Small intestine (tissue), 7 donors: Measurements from ENCODE around the gene SERPINA4. TPM values are rescaled to one million over a fixed set of nuclear protein-coding genes. Genes with fewer than 3 reads are reported as not detected.

Source experiments
- DNase-seq, 2 donors: peaks; one replicate each; pipeline versions ENCODE4 v3.0.0 to v3.0.0-alpha.2; 2013
- FAIRE-seq: peaks from 2 replicates; lab custom pipeline; 2012; peaks lifted over from hg19 to GRCh38; lab: Jason Lieb, UNC
- H3K27ac ChIP-seq, 3 donors: one replicate each; pipeline ENCODE4 v1.5.1; 2013; ENCODE audit warnings: low read length in 2 of 3, mild to moderate bottlenecking in 2 of 3, control low read depth in 1 of 3, inconsistent platforms in 1 of 3, low read depth in 1 of 3, moderate library complexity in 1 of 3
- H3K27me3 ChIP-seq, 3 donors: one replicate each; pipeline ENCODE4 v1.6.1; 2013; ENCODE audit warnings: low read length in 3 of 3, inconsistent platforms in 1 of 3; ENCODE audit not compliant: control insufficient read depth in 3 of 3, insufficient read depth in 3 of 3
- H3K36me3 ChIP-seq, 3 donors: one replicate each; pipeline ENCODE4 v1.6.1; 2013; ENCODE audit warnings: low read length in 3 of 3, inconsistent platforms in 1 of 3, low read depth in 1 of 3, mild to moderate bottlenecking in 1 of 3, moderate library complexity in 1 of 3; ENCODE audit not compliant: control insufficient read depth in 3 of 3, insufficient read depth in 2 of 3
- H3K4me1 ChIP-seq, 3 donors: one replicate each; pipeline ENCODE4 v1.6.1; 2013; ENCODE audit warnings: low read length in 2 of 3, inconsistent platforms in 1 of 3, low read depth in 1 of 3, mild to moderate bottlenecking in 1 of 3, moderate library complexity in 1 of 3; ENCODE audit not compliant: control insufficient read depth in 3 of 3, insufficient read depth in 2 of 3
- H3K4me3 ChIP-seq, 3 donors: one replicate each; pipeline ENCODE4 v1.5.1; 2013; ENCODE audit warnings: low read length in 3 of 3, control low read depth in 1 of 3, inconsistent platforms in 1 of 3, low read depth in 1 of 3, mild to moderate bottlenecking in 1 of 3, moderate library complexity in 1 of 3
- H3K9me3 ChIP-seq, 2 donors: one replicate each; pipeline ENCODE4 v1.6.1; 2013; ENCODE audit warnings: low read depth in 1 of 2, low read length in 1 of 2; ENCODE audit not compliant: control insufficient read depth in 2 of 2, insufficient read depth in 1 of 2
- WGBS, 3 donors: extraction: QIAGEN DNeasy Blood & Tissue Kit; methylation state at CpG; one replicate each; pipeline ENCODE4 v1.1.7; 2013; 5-methylcytosine and 5-hydroxymethylcytosine counted together
- polyA plus RNA-seq, 4 donors: library from polyadenylated mRNA; stranded (reverse) in 3 of 4; unstranded in 1 of 4; fragments of 200-250 nt in 3 of 4; fragments of 120-200 nt in 1 of 4; gene quantifications; one replicate each; pipeline versions ENCODE4 v1.2.1 to v1.2.3, GENCODE V29; 2013
- donor health status: healthy with polysubstance abuse.
- donor health status: control.
- donor health status: control.
- donor health status: Bipolar disorder and iron deficiency.
- donor health status: healthy.

The SERPINA4 gene
- polyA plus RNA-seq, 4 donors = 1.2 to 98.2 TPM; not detected in 2

DNA sequence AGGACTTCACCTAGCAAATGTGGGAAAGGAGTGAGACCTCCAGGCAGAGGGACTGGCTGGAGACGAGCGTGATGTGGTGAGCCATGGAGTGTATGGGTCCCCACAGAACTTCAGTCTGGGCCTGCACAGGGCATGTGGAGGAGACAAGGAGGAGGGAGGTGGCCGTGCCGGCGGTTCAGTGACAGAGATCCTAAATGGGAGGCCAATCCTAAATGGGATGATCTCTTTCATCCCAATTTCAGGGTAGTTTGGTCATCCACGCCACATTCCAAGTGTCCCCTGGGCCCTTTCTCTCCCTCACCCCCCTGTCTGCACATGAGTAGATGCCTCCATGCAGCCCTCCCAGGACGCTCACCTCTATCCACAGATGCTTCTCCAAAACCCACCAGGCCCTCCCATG is 33.2 kb downstream of the SERPINA4 start:
- peak overlapping the region in 1 of 3 donors; percentile 24 for H3K27ac ChIP-seq
- no peak overlapping the region for H3K4me3 ChIP-seq
- H3K27me3 ChIP-seq = no peaks in the 10 kb centered on the region
- DNase-seq (no peak), FAIRE-seq (no peak)
- peaks cover 1 to 43% (median 4%) of the 10 kb centered on the region in 3 donors for H3K4me1 ChIP-seq
- WGBS, 3 donors = 86 to 90% (median 89%) methylated on average over 6 to 7 of the region's 7 CpGs
- no peaks in the 10 kb centered on the region for H3K9me3 ChIP-seq
- no peaks in the 10 kb centered on the region for H3K36me3 ChIP-seq

DNA sequence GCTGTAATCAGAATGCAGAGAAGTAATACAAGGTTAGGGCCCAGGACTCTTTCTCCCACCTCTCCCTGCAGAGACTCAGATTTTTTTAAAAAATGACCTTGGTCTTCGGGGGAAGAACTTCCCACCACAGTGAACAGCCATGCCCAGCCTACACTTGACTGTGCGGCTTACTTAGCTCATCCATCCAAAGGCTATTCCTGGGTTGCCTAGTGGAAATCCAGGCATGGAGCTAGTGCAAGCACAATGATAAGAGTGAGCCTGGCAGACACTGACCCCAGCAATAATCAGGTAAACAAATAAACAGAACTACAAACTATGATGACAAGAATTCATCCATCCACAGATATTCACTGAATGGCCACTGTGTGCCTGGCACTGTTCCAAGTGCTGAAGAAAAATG is 34.7 kb downstream of the SERPINA4 start:
- Histone ChIP-seq H3K36me3 (no peaks in the 10 kb centered on the region), H3K27ac (no peak overlapping the region), H3K9me3 (no peaks in the 10 kb centered on the region), H3K4me1 (peaks cover 4 to 58% (median 8%) of the 10 kb centered on the region in 3 donors), H3K4me3 (no peak overlapping the region), H3K27me3 (no peaks in the 10 kb centered on the region)
- DNase-seq = no peak
- FAIRE-seq = no peak
- whole genome bisulfite sequencing, 3 donors = 64 to 92% (median 80%) methylated on average over 2 of the region's 2 CpGs

GRCh38 chr14:94596361-94596760 is 35.1 kb downstream of the SERPINA4 start:
- Histone ChIP-seq H3K4me1 (peaks cover 4 to 61% (median 8%) of the 10 kb centered on the region in 3 donors), H3K36me3 (no peaks in the 10 kb centered on the region), H3K27me3 (no peaks in the 10 kb centered on the region), H3K4me3 (no peak overlapping the region), H3K27ac (no peak overlapping the region), H3K9me3 (peaks cover 0 to 3% of the 10 kb centered on the region in 2 donors)
- no peak for DNase-seq
- WGBS, 3 donors = 86 to 91% (median 86%) methylated on average over 9 of the region's 9 CpGs
- no peak for FAIRE-seq

DNA sequence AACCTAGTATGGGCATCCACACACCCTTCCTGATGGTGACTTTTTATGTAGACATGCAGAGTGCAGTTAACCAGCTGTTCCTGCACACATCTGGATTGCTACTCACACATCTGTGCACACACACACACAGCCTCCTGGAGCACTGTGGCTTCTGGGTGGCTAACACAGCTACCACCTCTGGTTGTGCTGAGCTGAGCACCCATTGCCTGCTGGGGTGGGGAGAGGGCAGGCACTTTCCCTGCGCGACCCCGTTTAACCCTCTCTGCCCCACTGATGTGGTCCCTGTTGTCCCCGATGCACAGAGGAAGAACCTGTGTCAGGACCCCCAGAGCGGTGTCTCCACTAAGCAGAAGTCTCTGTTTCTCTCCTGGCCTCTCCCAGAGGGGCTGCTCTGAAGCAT is 36.5 kb downstream of the SERPINA4 start:
- H3K4me3 ChIP-seq = no peak overlapping the region
- no peak for FAIRE-seq

DNA sequence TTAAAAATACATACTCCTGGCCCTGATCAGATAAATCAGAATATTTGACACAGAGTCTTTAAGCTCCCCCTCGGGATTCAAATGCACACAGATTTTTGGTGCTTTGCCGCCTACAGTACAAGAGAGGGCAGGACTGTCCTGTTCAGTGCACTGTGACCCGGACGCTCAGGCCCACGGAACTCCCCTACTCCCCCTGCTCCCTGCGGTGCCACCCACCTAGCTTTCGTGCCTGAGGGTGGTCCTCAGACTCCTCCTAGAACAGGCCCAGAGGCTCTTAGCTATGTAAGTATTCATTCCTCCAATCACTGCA is 37.2 kb downstream of the SERPINA4 start:
- Histone ChIP-seq H3K36me3 (no peaks in the 10 kb centered on the region), H3K4me1 (peaks cover 4 to 60% (median 8%) of the 10 kb centered on the region in 3 donors), H3K4me3 (no peak overlapping the region), H3K27me3 (no peaks in the 10 kb centered on the region), H3K27ac (peak overlapping the region; percentile 21 to 95 (median 95)), H3K9me3 (peaks cover 0 to 5% of the 10 kb centered on the region in 2 donors)
- WGBS, 3 donors = 26 to 59% (median 39%) methylated on average over 7 of the region's 7 CpGs
- no peak for DNase-seq
- FAIRE-seq = no peak

More for the DNA sequence above, 36.5 kb downstream of the SERPINA4 start:
- DNase-seq = no peak
- no peaks in the 10 kb centered on the region for H3K27me3 ChIP-seq
- H3K4me1 ChIP-seq = peaks cover 4 to 66% (median 8%) of the 10 kb centered on the region in 3 donors
- peak overlapping the region in 2 of 3 donors; percentile 95 for H3K27ac ChIP-seq
- peaks cover 0 to 5% of the 10 kb centered on the region in 2 donors for H3K9me3 ChIP-seq
- H3K36me3 ChIP-seq = no peaks in the 10 kb centered on the region
- 67 to 82% (median 79%) methylated on average over 5 of the region's 5 CpGs for WGBS, 3 donors

DNA sequence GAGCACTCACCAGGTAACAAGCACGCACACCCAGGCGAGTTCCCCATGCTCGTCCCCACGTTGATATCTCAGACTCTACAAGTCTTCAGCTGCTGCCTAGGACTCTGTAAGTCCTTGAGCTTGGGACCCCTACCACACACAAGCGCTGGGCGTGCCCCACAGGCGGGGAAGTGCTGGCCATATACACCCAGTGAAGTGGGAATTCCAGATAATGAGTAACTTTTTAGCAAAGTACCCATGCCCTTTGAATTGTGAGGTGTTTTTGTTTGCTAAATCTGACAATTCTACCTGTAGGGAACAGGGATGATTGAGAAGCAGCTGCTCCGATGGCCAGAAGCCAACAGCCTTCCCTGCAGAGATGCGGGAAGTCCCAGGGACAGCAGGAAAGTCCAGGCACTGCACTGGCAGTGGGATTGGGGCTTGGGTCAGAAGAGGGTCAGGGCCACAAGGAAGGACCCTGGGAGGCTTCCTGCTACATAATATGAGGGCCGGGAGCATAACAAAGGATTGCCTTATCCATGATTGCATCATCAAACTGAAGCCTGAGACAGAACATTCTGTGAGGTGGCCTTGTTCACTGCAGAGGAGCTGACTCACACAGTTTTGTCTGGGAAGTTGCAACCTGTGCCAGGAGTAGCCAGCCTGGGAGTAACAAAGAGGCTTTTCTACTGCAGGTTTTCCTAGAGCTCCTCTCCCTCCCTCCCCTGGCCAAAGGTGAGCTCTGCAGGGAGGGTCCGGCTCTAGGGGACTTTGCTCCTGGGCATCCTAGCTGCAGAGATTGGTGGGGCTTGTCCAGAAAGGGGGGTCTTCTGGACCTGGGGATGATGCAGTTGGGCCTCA is 37.8 kb downstream of the SERPINA4 start:
- Histone ChIP-seq H3K27ac (peak overlapping the region; percentile 21 to 95 (median 95)), H3K9me3 (peaks cover 0 to 5% of the 10 kb centered on the region in 2 donors), H3K4me3 (no peak overlapping the region), H3K36me3 (no peaks in the 10 kb centered on the region), H3K4me1 (peaks cover 4 to 54% (median 8%) of the 10 kb centered on the region in 3 donors), H3K27me3 (no peaks in the 10 kb centered on the region)
- no peak for FAIRE-seq
- 12 to 47% (median 26%) methylated on average over 11 of the region's 11 CpGs for WGBS, 3 donors
- peak; percentile 92 to 94 for DNase-seq

DNA sequence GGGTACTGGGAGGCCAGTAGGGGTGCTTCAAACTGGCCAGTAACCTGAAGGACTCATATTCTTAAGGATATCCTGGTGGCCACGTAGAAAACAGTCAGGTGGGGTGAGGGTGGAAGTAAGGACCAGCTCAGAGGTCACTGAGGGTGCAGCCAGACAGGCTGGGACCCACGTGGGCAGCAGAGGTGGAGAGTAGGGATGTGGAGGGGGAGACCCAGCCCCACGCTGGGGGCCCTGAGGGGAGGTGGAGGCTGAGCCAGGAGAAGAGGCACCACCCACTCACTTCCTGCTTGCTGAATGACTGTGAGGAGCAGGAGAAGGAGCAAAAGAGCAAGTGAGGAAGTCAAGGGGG is 38.4 kb downstream of the SERPINA4 start:
- no peak overlapping the region for H3K4me3 ChIP-seq
- H3K4me1 ChIP-seq = peaks cover 4 to 48% (median 8%) of the 10 kb centered on the region in 3 donors
- WGBS, 3 donors = 0 to 20% (median 15%) methylated on average over 3 of the region's 3 CpGs
- no peaks in the 10 kb centered on the region for H3K27me3 ChIP-seq
- peak overlapping the region in 2 of 3 donors; percentile 95 for H3K27ac ChIP-seq
- H3K36me3 ChIP-seq = no peaks in the 10 kb centered on the region
- no peak for FAIRE-seq
- DNase-seq = no peak
- peaks cover 0 to 5% of the 10 kb centered on the region in 2 donors for H3K9me3 ChIP-seq

- WGBS, 3 donors = 62 to 75% (median 63%) methylated on average over 11 of the region's 11 CpGs
- DNase-seq (no peak), FAIRE-seq (no peak)
- no peaks in the 10 kb centered on the region for H3K27me3 ChIP-seq
- H3K27ac ChIP-seq = peak overlapping the region in 2 of 3 donors; percentile 95
- peaks cover 4 to 48% (median 8%) of the 10 kb centered on the region in 3 donors for H3K4me1 ChIP-seq
- no peak overlapping the region for H3K4me3 ChIP-seq
- no peaks in the 10 kb centered on the region for H3K36me3 ChIP-seq
- peaks cover 0 to 5% of the 10 kb centered on the region in 2 donors for H3K9me3 ChIP-seq
Measured at GRCh38 chr14:94600148-94600545, 38.9 kb downstream of the SERPINA4 start.
